Type B pancreatic cell (in vitro differentiated cells): ENCODE results near the gene SCARB1. TPM values are rescaled to one million over a fixed set of nuclear protein-coding genes. Genes with fewer than 3 reads are reported as not detected.

Source experiments
- DNase-seq: peaks from one replicate; pipeline ENCODE4 v3.0.0; 2021; ENCODE audit warnings: mixed read lengths; ENCODE audit not compliant: unreplicated experiment; ENCODE audit errors: extremely low spot score
- H3K27ac Mint-ChIP-seq: 2 replicates; pipeline ENCODE4 v1.8.0; 2021; ENCODE audit warnings: mild to moderate bottlenecking, mixed read lengths
- H3K27me3 Mint-ChIP-seq: 2 replicates; pipeline ENCODE4 v1.8.0; 2021; ENCODE audit warnings: mixed read lengths
- H3K36me3 Mint-ChIP-seq: 2 replicates; pipeline ENCODE4 v1.8.0; 2021; ENCODE audit warnings: mixed read lengths
- H3K4me1 Mint-ChIP-seq: one replicate; pipeline ENCODE4 v1.8.0; 2021; ENCODE audit warnings: mixed read lengths; ENCODE audit not compliant: unreplicated experiment
- H3K4me3 Mint-ChIP-seq: 2 replicates; pipeline ENCODE4 v1.8.0; 2021; ENCODE audit warnings: mild to moderate bottlenecking, mixed read lengths
- H3K9me3 Mint-ChIP-seq: 2 replicates; pipeline ENCODE4 v1.8.0; 2021; ENCODE audit warnings: mixed read lengths
- total RNA-seq: library from RNA; stranded (reverse); gene quantifications from 2 replicates; pipeline ENCODE4 v1.2.1, GENCODE V29; 2021; ENCODE audit warnings: low replicate concordance
- TF ChIP-seq, protein P1 (sequence below): fragments of 200-600 bp; sonication (generic); conservative IDR thresholded peaks from 2 replicates; pipeline ENCODE4 v1.5.0; 2021; ENCODE audit warnings: antibody characterized with exemption, mild to moderate bottlenecking

The SCARB1 gene
- total RNA-seq, 1 donor from 2014 or later, result 23.4 TPM

GRCh38 chr12:124760560-124760959 lies 103.1 kb downstream of the SCARB1 start:
- Mint-ChIP-seq H3K4me3 (no peak overlapping the region), H3K9me3 (peaks cover 9% of the 10 kb centered on the region), H3K27me3 (peaks cover 21% of the 10 kb centered on the region), H3K27ac (no peak overlapping the region), H3K36me3 (peaks cover 4% of the 10 kb centered on the region), H3K4me1 (peaks cover 42% of the 10 kb centered on the region)
- TF ChIP-seq, protein P1, sequence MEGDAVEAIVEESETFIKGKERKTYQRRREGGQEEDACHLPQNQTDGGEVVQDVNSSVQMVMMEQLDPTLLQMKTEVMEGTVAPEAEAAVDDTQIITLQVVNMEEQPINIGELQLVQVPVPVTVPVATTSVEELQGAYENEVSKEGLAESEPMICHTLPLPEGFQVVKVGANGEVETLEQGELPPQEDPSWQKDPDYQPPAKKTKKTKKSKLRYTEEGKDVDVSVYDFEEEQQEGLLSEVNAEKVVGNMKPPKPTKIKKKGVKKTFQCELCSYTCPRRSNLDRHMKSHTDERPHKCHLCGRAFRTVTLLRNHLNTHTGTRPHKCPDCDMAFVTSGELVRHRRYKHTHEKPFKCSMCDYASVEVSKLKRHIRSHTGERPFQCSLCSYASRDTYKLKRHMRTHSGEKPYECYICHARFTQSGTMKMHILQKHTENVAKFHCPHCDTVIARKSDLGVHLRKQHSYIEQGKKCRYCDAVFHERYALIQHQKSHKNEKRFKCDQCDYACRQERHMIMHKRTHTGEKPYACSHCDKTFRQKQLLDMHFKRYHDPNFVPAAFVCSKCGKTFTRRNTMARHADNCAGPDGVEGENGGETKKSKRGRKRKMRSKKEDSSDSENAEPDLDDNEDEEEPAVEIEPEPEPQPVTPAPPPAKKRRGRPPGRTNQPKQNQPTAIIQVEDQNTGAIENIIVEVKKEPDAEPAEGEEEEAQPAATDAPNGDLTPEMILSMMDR, result no peak
- no peak for DNase-seq

DNA sequence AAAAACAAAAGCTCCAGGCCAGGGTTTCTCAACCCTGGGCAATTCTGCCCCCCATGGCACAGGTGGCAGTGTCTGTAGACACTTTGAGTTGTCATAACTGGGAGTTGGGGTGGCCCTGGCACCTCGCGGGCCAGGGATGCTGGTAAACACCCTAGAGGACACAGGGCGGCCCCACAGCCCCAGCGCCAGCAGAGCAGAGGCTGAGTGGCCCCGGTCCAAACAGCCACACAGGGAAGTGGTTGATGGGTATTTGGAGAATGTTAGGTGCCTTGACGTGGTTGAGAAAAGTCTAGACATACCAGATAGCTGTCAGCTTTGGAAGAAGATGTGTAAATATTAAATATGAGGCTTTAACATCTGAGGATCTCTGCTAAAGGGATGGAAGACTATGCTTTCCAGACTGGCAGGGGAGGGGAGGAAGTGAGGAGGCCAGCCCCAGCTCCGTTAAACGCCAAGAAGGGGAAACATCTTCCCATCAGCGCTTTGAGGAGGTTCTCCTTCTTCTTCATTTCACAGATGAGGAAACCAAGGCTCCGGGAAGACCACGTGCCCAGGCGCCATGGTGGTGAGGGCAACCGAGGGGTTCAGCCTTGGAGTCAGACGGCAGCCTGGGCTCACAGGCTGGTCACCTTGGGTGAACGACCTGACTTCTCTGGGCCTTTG lies 103.7 kb downstream of the SCARB1 start:
- no peak overlapping the region for H3K27ac Mint-ChIP-seq
- H3K27me3 Mint-ChIP-seq, result peaks cover 21% of the 10 kb centered on the region
- H3K9me3 Mint-ChIP-seq, result peaks cover 9% of the 10 kb centered on the region
- no peak for DNase-seq
- TF ChIP-seq, protein P1, result no peak
- H3K4me3 Mint-ChIP-seq, result no peak overlapping the region
- H3K36me3 Mint-ChIP-seq, result peaks cover 4% of the 10 kb centered on the region
- H3K4me1 Mint-ChIP-seq, result peaks cover 48% of the 10 kb centered on the region

DNA sequence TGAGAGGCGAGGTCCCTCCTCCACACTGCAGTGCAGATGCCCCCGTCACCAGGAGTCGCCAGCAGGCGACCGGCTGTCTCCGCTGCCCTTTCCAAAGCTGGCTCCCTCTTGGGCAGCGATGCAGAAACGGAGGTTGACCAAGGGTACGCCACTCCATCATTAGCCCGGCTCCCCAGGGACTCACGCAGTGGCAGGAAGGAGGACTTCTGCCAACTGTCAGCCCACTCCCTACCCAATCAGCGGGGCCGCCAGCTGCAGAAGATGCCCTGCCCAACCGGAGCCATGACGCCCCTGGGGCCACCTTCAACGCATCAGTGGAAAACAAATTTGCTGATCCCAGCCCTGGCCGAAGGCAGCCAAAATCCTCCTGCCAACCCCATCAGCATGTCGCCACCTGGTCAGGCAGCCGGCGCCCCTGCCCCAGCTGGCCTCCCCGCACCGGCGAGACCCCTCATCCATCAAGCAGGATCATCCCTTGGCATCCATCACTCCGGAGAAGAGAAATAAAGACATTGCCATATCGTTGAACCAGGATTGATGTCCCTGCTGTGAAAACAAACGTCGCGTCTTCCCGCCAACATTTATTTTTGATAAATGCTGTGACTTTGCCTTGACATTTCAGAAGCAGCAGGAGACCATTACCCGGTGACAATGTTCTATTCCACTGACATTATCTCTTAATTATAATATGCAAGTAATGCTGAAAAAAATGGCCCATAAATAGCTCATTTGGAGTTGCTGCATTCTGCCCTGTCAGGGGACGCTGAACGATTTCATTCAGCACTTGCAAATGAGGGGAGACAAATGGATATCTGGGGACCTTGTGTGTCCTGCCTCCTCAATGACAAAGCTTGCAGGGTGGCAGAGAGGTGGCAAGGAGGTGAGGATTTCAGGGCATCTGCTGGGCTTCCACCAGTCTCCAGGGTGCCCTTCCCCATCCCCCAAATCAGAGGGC lies 105.1 kb downstream of the SCARB1 start:
- H3K27me3 Mint-ChIP-seq, result peaks cover 21% of the 10 kb centered on the region
- H3K27ac Mint-ChIP-seq, result no peak overlapping the region
- no peak overlapping the region for H3K4me3 Mint-ChIP-seq
- TF ChIP-seq, protein P1, result no peak
- no peak for DNase-seq
- H3K4me1 Mint-ChIP-seq, result peaks cover 53% of the 10 kb centered on the region
- H3K36me3 Mint-ChIP-seq, result no peaks in the 10 kb centered on the region
- H3K9me3 Mint-ChIP-seq, result peaks cover 4% of the 10 kb centered on the region

DNA sequence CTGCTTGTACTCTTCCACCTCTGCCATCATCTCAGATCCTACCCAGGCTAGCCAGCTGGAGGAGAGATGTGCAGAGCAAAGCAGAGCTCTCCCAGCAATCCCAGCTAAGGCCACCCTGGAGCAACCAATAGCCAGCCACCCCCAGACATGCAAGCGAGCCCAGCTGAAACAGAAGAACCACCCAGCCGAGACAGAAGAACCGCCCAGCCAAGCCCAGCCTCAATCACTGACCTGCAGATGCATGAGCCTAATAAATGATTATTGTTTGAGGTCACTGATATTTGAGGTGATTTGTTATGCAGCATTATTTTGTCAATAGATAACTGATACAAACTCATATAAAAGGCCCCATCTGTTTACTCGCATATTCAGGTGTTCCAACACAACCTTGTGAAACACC lies 106.3 kb downstream of the SCARB1 start:
- H3K36me3 Mint-ChIP-seq, result no peaks in the 10 kb centered on the region
- H3K27me3 Mint-ChIP-seq, result peaks cover 21% of the 10 kb centered on the region
- H3K27ac Mint-ChIP-seq, result no peak overlapping the region
- H3K9me3 Mint-ChIP-seq, result peaks cover 12% of the 10 kb centered on the region
- H3K4me3 Mint-ChIP-seq, result no peak overlapping the region
- TF ChIP-seq, protein P1, result no peak
- H3K4me1 Mint-ChIP-seq, result peaks cover 64% of the 10 kb centered on the region
- no peak for DNase-seq

- TF ChIP-seq, protein P1, result no peak
- Mint-ChIP-seq H3K36me3 (no peaks in the 10 kb centered on the region), H3K4me3 (no peak overlapping the region), H3K27ac (no peak overlapping the region), H3K4me1 (peaks cover 64% of the 10 kb centered on the region), H3K9me3 (peaks cover 12% of the 10 kb centered on the region), H3K27me3 (peaks cover 21% of the 10 kb centered on the region)
- DNase-seq, result no peak
These were observed 106.9 kb downstream of the SCARB1 start for GRCh38 chr12:124756760-124757159.
